SKM-1 treated with dmso at 0.1 percent for 144 hours (cell line): ENCODE data around the gene CADPS.

Experiments
- DNase-seq: peaks from one replicate; lab custom pipeline; 2025; ENCODE audit not compliant: unreplicated experiment; lab: John Stamatoyannopoulos, UW

The CADPS gene

GRCh38 chr3:62376906-62377877, 498.0 kb downstream of the CADPS start:
- DNase-seq = no peak

GRCh38 chr3:62376454-62376720, 498.8 kb downstream of the CADPS start:
- DNase-seq = no peak

DNA sequence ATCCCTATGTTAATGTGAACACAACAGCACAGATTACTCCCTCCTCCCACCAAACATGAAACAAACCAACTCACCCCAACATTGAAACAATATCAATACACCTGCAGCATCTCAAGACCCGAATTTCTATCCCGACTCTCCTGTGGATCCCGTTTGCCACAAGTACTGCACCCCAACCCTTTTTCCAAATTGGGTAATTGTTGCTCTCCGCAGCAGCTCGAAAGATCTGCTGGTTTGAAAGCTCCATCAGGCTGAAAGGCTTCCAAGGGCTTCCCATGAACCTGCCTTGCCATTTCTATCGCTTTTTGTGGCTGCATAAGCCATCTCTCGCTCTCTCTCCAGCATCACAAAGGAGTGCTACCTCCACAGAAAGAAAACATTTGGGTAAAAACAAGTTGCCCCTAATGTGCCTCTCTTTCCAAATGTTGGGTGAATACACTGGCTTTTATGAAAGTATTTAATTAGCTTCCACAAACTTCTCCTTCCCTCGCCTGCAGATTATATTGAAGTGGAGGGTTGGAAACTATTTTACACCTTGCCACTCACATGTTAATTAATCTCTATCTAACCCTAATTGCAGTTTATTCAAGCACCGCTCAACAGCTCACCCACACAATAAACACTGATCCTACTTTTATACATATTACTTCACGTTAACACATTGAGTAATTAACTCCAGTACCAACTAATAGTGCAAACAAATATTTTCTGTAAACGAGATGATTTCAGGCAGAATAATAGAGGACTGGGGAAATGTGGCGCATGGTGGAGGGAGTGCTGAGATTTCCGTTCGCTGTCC, 499.4 kb downstream of the CADPS start:
- no peak for DNase-seq

GRCh38 chr3:62374341-62375218, 500.6 kb downstream of the CADPS start:
- DNase-seq = no peak

GRCh38 chr3:62373714-62374333, 501.4 kb downstream of the CADPS start:
- no peak for DNase-seq

GRCh38 chr3:62373215-62373614, 502.0 kb downstream of the CADPS start, which contains the start of gene FEZF2:
Gene FEZF2 (minus strand): TSS chr3:62373550. CDS start chr3:62372868, 682 bp downstream.
- no peak for DNase-seq

DNA sequence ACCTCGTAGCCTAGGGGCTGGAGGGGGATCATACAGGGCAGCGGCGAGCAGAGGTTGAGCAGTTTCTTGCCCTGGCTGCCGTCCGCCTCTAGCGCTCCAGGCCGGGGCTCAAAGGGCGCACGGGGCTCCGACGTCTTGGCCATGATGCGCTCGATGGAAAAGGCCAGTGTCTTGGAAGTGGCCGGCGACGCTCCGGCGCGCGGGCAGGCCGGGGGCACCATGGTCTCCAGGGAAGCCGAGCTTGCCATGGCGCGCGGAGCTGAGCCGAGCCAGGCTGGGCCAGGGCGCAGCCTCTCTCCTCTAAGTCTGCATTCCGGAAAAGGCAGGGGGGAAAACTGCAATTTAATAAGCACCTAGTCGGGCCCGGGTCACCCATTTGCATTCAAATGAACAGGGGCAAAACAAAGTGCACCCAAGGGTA, 502.6 kb downstream of the CADPS start:
- DNase-seq = no peak

- DNase-seq = no peak
Observed at GRCh38 chr3:62371720-62372591, 503.3 kb downstream of the CADPS start.

GRCh38 chr3:62370858-62371719, 504.1 kb downstream of the CADPS start:
- no peak for DNase-seq

DNA sequence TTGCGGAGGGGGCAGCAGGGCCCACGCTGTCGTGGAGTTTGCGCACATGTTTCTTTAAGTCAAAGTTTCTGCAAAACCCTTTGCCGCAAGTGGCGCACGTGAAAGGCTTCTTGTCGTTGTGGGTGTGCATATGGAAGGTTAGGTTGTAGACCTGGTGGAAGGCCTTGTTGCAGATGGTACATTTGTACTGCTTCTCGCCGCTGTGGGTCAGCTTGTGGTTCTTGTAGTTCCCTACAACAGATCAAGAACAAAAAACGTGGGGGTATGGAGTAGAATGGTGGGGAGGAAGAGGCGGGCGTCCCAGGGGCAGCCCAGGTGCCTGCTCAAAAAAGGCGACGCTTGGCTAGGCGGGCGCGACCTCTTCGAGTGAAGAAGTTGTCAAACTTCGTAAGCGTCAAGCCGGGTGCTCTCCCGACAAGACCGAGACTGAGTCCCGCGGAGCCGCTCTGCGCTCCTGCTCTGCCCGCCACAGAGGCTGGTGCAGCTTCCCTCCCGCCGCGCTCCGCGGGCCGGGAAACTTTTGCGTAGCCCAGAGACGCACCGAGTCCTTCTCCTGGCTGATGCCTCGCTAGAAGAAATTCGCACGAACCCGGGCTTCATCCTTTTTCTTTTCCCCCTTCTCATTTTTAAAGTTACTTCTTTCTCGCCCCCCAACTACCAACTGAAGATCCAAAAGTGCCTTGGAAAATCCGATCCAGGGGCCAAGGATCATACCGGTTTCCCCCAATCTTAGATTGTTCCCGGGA, 504.9 kb downstream of the CADPS start:
- DNase-seq = no peak

- DNase-seq = no peak
Observed at GRCh38 chr3:62369476-62369743, 505.8 kb downstream of the CADPS start.

- DNase-seq = no peak
Observed at GRCh38 chr3:62368705-62369475, 506.3 kb downstream of the CADPS start.

DNA sequence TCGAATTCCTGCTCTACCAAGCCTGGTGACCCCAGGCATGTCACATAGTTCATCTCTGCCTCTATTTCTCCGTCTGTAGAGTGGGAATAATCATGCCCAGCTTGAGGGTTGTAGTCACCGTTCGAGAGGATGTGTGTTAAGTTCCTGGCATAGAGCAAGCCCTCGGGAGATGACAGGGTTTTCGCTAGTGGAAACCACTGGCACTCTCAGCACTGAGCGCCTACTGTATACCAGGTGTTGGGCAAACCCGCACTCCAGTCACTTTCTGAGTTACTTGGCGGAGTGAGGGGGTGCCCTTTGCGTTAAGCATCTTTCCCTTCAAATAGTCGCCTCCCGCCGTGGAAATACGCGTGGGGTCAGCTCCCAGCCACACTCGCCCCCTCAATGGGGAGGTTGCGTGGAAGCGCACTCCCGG, 506.9 kb downstream of the CADPS start:
- DNase-seq = no peak

- DNase-seq = no peak
Observed at GRCh38 chr3:62367763-62368195, 507.4 kb downstream of the CADPS start.

DNA sequence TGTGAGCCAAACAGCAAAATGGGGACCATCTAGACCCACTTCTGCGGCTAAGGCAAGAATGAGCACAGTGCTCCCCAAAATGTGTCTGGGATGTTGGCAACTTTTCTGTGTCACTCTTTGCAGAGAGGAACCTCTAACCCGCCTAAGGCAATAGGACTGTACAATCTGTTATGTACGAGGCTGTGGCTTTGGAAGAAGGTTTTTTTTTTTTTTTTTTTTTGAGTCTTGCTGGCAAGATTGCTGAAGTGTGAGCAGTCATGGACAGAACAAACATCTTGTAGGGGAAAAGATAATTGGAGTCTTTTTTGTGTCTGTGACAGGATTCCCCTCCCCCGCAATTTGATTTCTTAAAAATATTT, 509.1 kb downstream of the CADPS start:
- DNase-seq = no peak

- no peak for DNase-seq
Observed at GRCh38 chr3:62365391-62366125, 509.7 kb downstream of the CADPS start.

- DNase-seq = no peak
Observed at GRCh38 chr3:62364191-62364590, 511.0 kb downstream of the CADPS start.
